Activated CD8-positive, alpha-beta memory T cell treated with anti-CD3 and anti-CD28 coated beads for 24 hours (primary cell): ENCODE measurements around the gene ANK2.

Experiments
- DNase-seq: peaks from one replicate; pipeline ENCODE4 v3.0.0-alpha.2; 2020

ANK2 gene

GRCh38 chr4:113049421-113050370, at the start of gene ANK2:
Gene ANK2 (plus strand): TSS chr4:113049653. CDS start chr4:113049729, 76 bp downstream.
- no peak for DNase-seq

- no peak for DNase-seq
Measured at GRCh38 chr4:113003841-113004240, 45.6 kb upstream of the ANK2 start.

- no peak for DNase-seq
Measured at GRCh38 chr4:113004655-113005054, 44.8 kb upstream of the ANK2 start.

- DNase-seq, result no peak
Measured at GRCh38 chr4:113006632-113007031, 42.8 kb upstream of the ANK2 start.

- DNase-seq, result no peak
Measured at GRCh38 chr4:113007151-113007550, 42.3 kb upstream of the ANK2 start.

- DNase-seq, result no peak
Measured at GRCh38 chr4:113008135-113008534, 41.3 kb upstream of the ANK2 start.

GRCh38 chr4:113008716-113009115, 40.7 kb upstream of the ANK2 start:
- no peak for DNase-seq

GRCh38 chr4:113009461-113009860, 40.0 kb upstream of the ANK2 start:
- DNase-seq, result no peak

GRCh38 chr4:113012122-113012725, 37.2 kb upstream of the ANK2 start:
- no peak for DNase-seq

GRCh38 chr4:113012786-113013185, 36.7 kb upstream of the ANK2 start:
- no peak for DNase-seq

- no peak for DNase-seq
Measured at GRCh38 chr4:113013751-113014150, 35.7 kb upstream of the ANK2 start.

GRCh38 chr4:113016377-113016776, 33.1 kb upstream of the ANK2 start:
- no peak for DNase-seq

- DNase-seq, result no peak
Measured at GRCh38 chr4:113020966-113021365, 28.5 kb upstream of the ANK2 start.

- no peak for DNase-seq
Measured at GRCh38 chr4:113024388-113024787, 25.1 kb upstream of the ANK2 start.

GRCh38 chr4:113025416-113025815, 24.0 kb upstream of the ANK2 start:
- no peak for DNase-seq

GRCh38 chr4:113026556-113026955, 22.9 kb upstream of the ANK2 start:
- DNase-seq, result no peak

GRCh38 chr4:113028074-113028473, 21.4 kb upstream of the ANK2 start:
- no peak for DNase-seq

GRCh38 chr4:113031212-113031611, 18.2 kb upstream of the ANK2 start:
- DNase-seq, result no peak

- DNase-seq, result no peak
Measured at GRCh38 chr4:113040793-113041192, 8.7 kb upstream of the ANK2 start.

GRCh38 chr4:113042502-113042901, 7.0 kb upstream of the ANK2 start:
- no peak for DNase-seq

GRCh38 chr4:113043591-113043990, 5.9 kb upstream of the ANK2 start:
- DNase-seq, result no peak

GRCh38 chr4:113050371-113050755, 910 bp downstream of the ANK2 start:
- no peak for DNase-seq

GRCh38 chr4:113050837-113051236, 1.4 kb downstream of the ANK2 start:
- DNase-seq, result no peak

GRCh38 chr4:113051361-113051760, 1.9 kb downstream of the ANK2 start:
- no peak for DNase-seq
